ENCODE results near the gene WDR43.
A peak's percentile ranks its signal among the peaks of the same experiment; 100 is the strongest.

WDR43 gene

GRCh38 chr2:28949190-28949589 lies 54.7 kb downstream of the WDR43 start:
- no peaks in the 10 kb centered on the region for H3K27me3 ChIP-seq (ENCODE audit: insufficient read depth, low read depth, severe bottlenecking)
- no peak overlapping the region for H3K27ac ChIP-seq
- no peak for TF ChIP-seq CTCF (IDR thresholded peaks at IDR 0.05; ENCODE audit: low read depth, low read length)
- H3K4me3 ChIP-seq (ENCODE audit: low read depth, low read length): no peak overlapping the region
- H3K36me3 ChIP-seq: peaks cover 46% of the 10 kb centered on the region
- no peak for DNase-seq
- H3K9me3 ChIP-seq (ENCODE audit: severe bottlenecking): peaks cover 10% of the 10 kb centered on the region

GRCh38 chr2:28949617-28950305 lies 55.3 kb downstream of the WDR43 start:
- no peak for TF ChIP-seq CTCF (IDR thresholded peaks at IDR 0.05; ENCODE audit: low read depth, low read length)
- peaks cover 10% of the 10 kb centered on the region for H3K9me3 ChIP-seq (ENCODE audit: severe bottlenecking)
- no peaks in the 10 kb centered on the region for H3K27me3 ChIP-seq (ENCODE audit: insufficient read depth, low read depth, severe bottlenecking)
- no peak for DNase-seq
- no peak overlapping the region for H3K27ac ChIP-seq
- H3K36me3 ChIP-seq: peaks cover 44% of the 10 kb centered on the region
- no peak overlapping the region for H3K4me3 ChIP-seq (ENCODE audit: low read depth, low read length)

GRCh38 chr2:28950941-28951630 lies 56.6 kb downstream of the WDR43 start:
- DNase-seq: peak; percentile 52
- no peak for TF ChIP-seq CTCF (IDR thresholded peaks at IDR 0.05; ENCODE audit: low read depth, low read length)
- Histone ChIP-seq H3K27ac (peak overlapping the region; percentile 23; the same call in 1 of the 2 replicates), H3K4me3 (ENCODE audit: low read depth, low read length) (no peak overlapping the region), H3K27me3 (ENCODE audit: insufficient read depth, low read depth, severe bottlenecking) (no peaks in the 10 kb centered on the region), H3K36me3 (peaks cover 32% of the 10 kb centered on the region), H3K9me3 (ENCODE audit: severe bottlenecking) (peaks cover 10% of the 10 kb centered on the region)

GRCh38 chr2:28951910-28952835 lies 57.7 kb downstream of the WDR43 start:
- no peak overlapping the region for H3K4me3 ChIP-seq (ENCODE audit: low read depth, low read length)
- peaks cover 10% of the 10 kb centered on the region for H3K9me3 ChIP-seq (ENCODE audit: severe bottlenecking)
- no peak overlapping the region for H3K27ac ChIP-seq
- TF ChIP-seq CTCF (IDR thresholded peaks at IDR 0.05; ENCODE audit: low read depth, low read length): no peak
- no peaks in the 10 kb centered on the region for H3K27me3 ChIP-seq (ENCODE audit: insufficient read depth, low read depth, severe bottlenecking)
- no peak for DNase-seq
- peaks cover 22% of the 10 kb centered on the region for H3K36me3 ChIP-seq

- Histone ChIP-seq H3K4me3 (ENCODE audit: low read depth, low read length) (no peak overlapping the region), H3K9me3 (ENCODE audit: severe bottlenecking) (peaks cover 10% of the 10 kb centered on the region), H3K36me3 (peaks cover 18% of the 10 kb centered on the region), H3K27me3 (ENCODE audit: insufficient read depth, low read depth, severe bottlenecking) (no peaks in the 10 kb centered on the region), H3K27ac (no peak overlapping the region)
- peak; percentile 71 for TF ChIP-seq CTCF (IDR thresholded peaks at IDR 0.05; ENCODE audit: low read depth, low read length)
- DNase-seq: peak; percentile 69
Observed at GRCh38 chr2:28952836-28953211, 58.4 kb downstream of the WDR43 start.

Measured in WERI-Rb-1 (cell line).